SK-N-SH (cell line): ENCODE measurements around the gene COPS9. TPM values are rescaled to one million over a fixed set of nuclear protein-coding genes. Genes with fewer than 3 reads are reported as not detected.

ENCODE experiments used
- CTCF ChIA-PET: fragments of 300-600, 350-600 bp; formaldehyde crosslinking; extraction: SDS; loops from one replicate; lab custom pipeline; 2021; lab: Yijun Ruan, JAX
- POLR2A ChIA-PET: fragments of 350-600 bp; sonication (Branson Sonifier 250); formaldehyde crosslinking; extraction: SDS; loops from one replicate; lab custom pipeline; 2020; ENCODE audit warnings: antibody characterized with exemption, inconsistent platforms; lab: Yijun Ruan, JAX
- DNase-seq: peaks from one replicate; pipeline ENCODE4 v3.0.0; 2012
- H2AFZ ChIP-seq: fragments of 200-600 bp; sonication (generic); 2 replicates; pipeline ENCODE4 v1.8.1; 2016; ENCODE audit warnings: antibody characterized with exemption, mild to moderate bottlenecking, low read depth
- H3F3A ChIP-seq: fragments of 200-600 bp; sonication (generic); replicated peaks from 2 replicates; pipeline ENCODE3; 2016; ENCODE audit warnings: antibody characterized with exemption, mild to moderate bottlenecking; ENCODE audit not compliant: insufficient read depth
- H3K27ac ChIP-seq, 2 experiments: fragments of 200-500 bp in 1 of 2; fragments of 200-600 bp in 1 of 2; sonication (Bioruptor generic) in 1 of 2; sonication (generic), shearing (Covaris generic) in 1 of 2; 2 replicates each; pipeline versions ENCODE4 v1.5.1 to v1.6.1; 2014 to 2016; ENCODE audit warnings: low read depth in 2 of 2, inconsistent platforms in 1 of 2, low read length in 1 of 2, mild to moderate bottlenecking in 1 of 2, mixed read lengths in 1 of 2
- H3K27me3 ChIP-seq: fragments of 200-600 bp; sonication (generic), shearing (Covaris generic); 2 replicates; pipeline ENCODE4 v1.6.1; 2016; ENCODE audit warnings: mixed run types; ENCODE audit not compliant: insufficient read depth
- H3K36me3 ChIP-seq, 2 experiments: fragments of 200-500 bp in 1 of 2; fragments of 200-600 bp in 1 of 2; sonication (Bioruptor generic) in 1 of 2; sonication (generic) in 1 of 2; replicated peaks in 1 of 2; 2 replicates each; pipeline versions ENCODE3 to v1.5.1; 2014 to 2016; ENCODE audit warnings: low read length in 1 of 2, mild to moderate bottlenecking in 1 of 2; ENCODE audit not compliant: insufficient read depth in 2 of 2, control insufficient read depth in 1 of 2
- H3K4me1 ChIP-seq, 2 experiments: fragments of 200-500 bp in 1 of 2; fragments of 200-600 bp in 1 of 2; sonication (Bioruptor generic) in 1 of 2; sonication (generic), shearing (Covaris generic) in 1 of 2; 2 replicates each; pipeline versions ENCODE4 v1.5.1 to v1.6.1; 2014 to 2016; ENCODE audit warnings: low read depth in 1 of 2, low read length in 1 of 2, mixed run types in 1 of 2; ENCODE audit not compliant: insufficient read depth in 2 of 2, control insufficient read depth in 1 of 2
- H3K4me2 ChIP-seq: fragments of 200-600 bp; sonication (generic), shearing (Covaris generic); 2 replicates; pipeline ENCODE4 v1.6.1; 2017; ENCODE audit warnings: mixed run types
- H3K4me3 ChIP-seq, 2 experiments: fragments of 200-500 bp in 1 of 2; fragments of 200-600 bp in 1 of 2; sonication (Bioruptor generic) in 1 of 2; sonication (generic), shearing (Covaris generic) in 1 of 2; 2 replicates each; pipeline versions ENCODE4 v1.5.1 to v1.8.1; 2014 to 2016; ENCODE audit warnings: low read depth in 2 of 2, inconsistent platforms in 1 of 2, low read length in 1 of 2, mild to moderate bottlenecking in 1 of 2, mixed read lengths in 1 of 2, moderate library complexity in 1 of 2
- H3K79me2 ChIP-seq: fragments of 200-600 bp; sonication (generic); 2 replicates; pipeline ENCODE4 v1.8.1; 2017; ENCODE audit warnings: mild to moderate bottlenecking; ENCODE audit not compliant: insufficient read depth
- H3K9ac ChIP-seq: fragments of 200-600 bp; sonication (generic); 2 replicates; pipeline ENCODE4 v1.6.1; 2017; ENCODE audit warnings: mixed run types
- H3K9me2 ChIP-seq: fragments of 200-600 bp; sonication (generic); 2 replicates; pipeline ENCODE4 v1.6.1; 2017; ENCODE audit warnings: mixed run types
- H3K9me3 ChIP-seq: fragments of 200-600 bp; sonication (generic); 2 replicates; pipeline ENCODE4 v1.6.1; 2017; ENCODE audit warnings: mixed run types, mild to moderate bottlenecking, moderate library complexity
- H4K20me1 ChIP-seq: fragments of 200-600 bp; sonication (generic); 2 replicates; pipeline ENCODE4 v1.6.1; 2017; ENCODE audit warnings: mild to moderate bottlenecking, mixed run types; ENCODE audit not compliant: insufficient read depth
- CHD2 ChIP-seq: fragments of 150-350 bp; IDR thresholded peaks from 2 replicates; pipeline ENCODE4 v1.6.1; 2018; ENCODE audit warnings: low read length; ENCODE audit not compliant: partially characterized antibody
- ELF1 ChIP-seq: IDR thresholded peaks from 2 replicates; pipeline ENCODE4 v1.4.0; 2012
- EZH2phosphoT487 ChIP-seq: fragments of 200-600 bp; sonication (generic); IDR thresholded peaks from 2 replicates; pipeline ENCODE4 v1.6.1; 2017; ENCODE audit warnings: low read depth, mixed run types, mild to moderate bottlenecking, antibody characterized with exemption, moderate library complexity, borderline replicate concordance
- FOXM1 ChIP-seq: IDR thresholded peaks from 2 replicates; pipeline ENCODE4 v1.4.0; 2012; ENCODE audit warnings: low read depth, mild to moderate bottlenecking
- GATA2 ChIP-seq: sonication (generic); formaldehyde crosslinking; IDR thresholded peaks from 2 replicates; pipeline ENCODE4 v1.5.0; 2020; ENCODE audit warnings: mild to moderate bottlenecking, missing genetic modification reagents
- MAX ChIP-seq: IDR thresholded peaks from 2 replicates; pipeline ENCODE4 v1.4.0; 2012; ENCODE audit warnings: low read depth
- MXI1 ChIP-seq: IDR thresholded peaks from 2 replicates; pipeline ENCODE4 v1.6.1; 2012; ENCODE audit warnings: mild to moderate bottlenecking, low read depth, low read length, improper control_type of control experiment
- NRF1 ChIP-seq: IDR thresholded peaks from 2 replicates; pipeline ENCODE4 v1.6.1; 2012; ENCODE audit warnings: low read depth, mild to moderate bottlenecking, low read length
- POLR2AphosphoS5 ChIP-seq: IDR thresholded peaks from 2 replicates; pipeline ENCODE4 v1.6.1; 2012; ENCODE audit warnings: low read depth, low read length
- RFX5 ChIP-seq: IDR thresholded peaks from 2 replicates; pipeline ENCODE4 v1.6.1; 2012; ENCODE audit warnings: mild to moderate bottlenecking, improper control_type of control experiment, low read length
- RXRA ChIP-seq: IDR thresholded peaks from 2 replicates; pipeline ENCODE4 v1.4.0; 2012; ENCODE audit warnings: low read depth, mild to moderate bottlenecking, borderline replicate concordance
- TAF1 ChIP-seq: IDR thresholded peaks from 2 replicates; pipeline ENCODE4 v1.6.1; 2012; ENCODE audit warnings: low read depth, mild to moderate bottlenecking, low read length, moderate library complexity, borderline replicate concordance
- WGBS: methylation state at CpG from one replicate; pipeline ENCODE4 v1.1.6; 2017; ENCODE audit warnings: low lambda C conversion rate; 5-methylcytosine and 5-hydroxymethylcytosine counted together
- polyA plus RNA-seq, 3 experiments: library from polyadenylated mRNA; depleted of rRNA; stranded (reverse); fragments of >200 nt; gene quantifications; 2 replicates each; pipeline ENCODE4 v1.2.3, GENCODE V29; 2012
- TF ChIP-seq, protein P1 (sequence below): fragments of 200-600 bp; sonication (generic); IDR thresholded peaks from 2 replicates; pipeline ENCODE4 v1.6.1; 2017; ENCODE audit warnings: antibody characterized with exemption, mild to moderate bottlenecking, moderate library complexity

COPS9 gene
- polyA plus RNA-seq, 1 of the 3 experiments (the other 2 are of a cell fraction), result 717 TPM

GRCh38 chr2:240139011-240139441 is 2.9 kb upstream of the COPS9 start:
- H3K4me2 ChIP-seq, result no peak overlapping the region
- WGBS, result 90% methylated on average over 9 of the region's 15 CpGs
- H3K4me1 ChIP-seq, result peaks cover 11 to 18% of the 10 kb centered on the region in 2 experiments; a peak in 2 of 4 replicates
- no peak for DNase-seq
- H3K27me3 ChIP-seq, result no peaks in the 10 kb centered on the region; the same call in 1 of the 2 replicates
- H4K20me1 ChIP-seq, result peaks cover 9% of the 10 kb centered on the region
- H3K27ac ChIP-seq, result no peak overlapping the region
- H3K79me2 ChIP-seq, result peaks cover 25% of the 10 kb centered on the region
- no peaks in the 10 kb centered on the region for H3F3A ChIP-seq
- ChIA-PET CTCF (interaction anchor here (0.6 to 9.5 kb wide), 5 partner anchors 11 to 148 kb away, joined by 3 to 291 read pairs (median 3); no protein-coding TSS in a partner anchor), POLR2A (interaction anchor here (1.4 kb wide), 1 partner anchor 10 kb away, joined by 3 read pairs; no protein-coding TSS in a partner anchor)
- H3K9ac ChIP-seq, result no peak overlapping the region
- H3K9me2 ChIP-seq, result no peaks in the 10 kb centered on the region
- no peak for TF ChIP-seq MXI1
- no peak for TF ChIP-seq RXRA
- TF ChIP-seq EZH2phosphoT487, result no peak
- no peak for TF ChIP-seq GATA2 (CRISPR knock-in tag)
- no peak for TF ChIP-seq FOXM1
- TF ChIP-seq, protein P1, sequence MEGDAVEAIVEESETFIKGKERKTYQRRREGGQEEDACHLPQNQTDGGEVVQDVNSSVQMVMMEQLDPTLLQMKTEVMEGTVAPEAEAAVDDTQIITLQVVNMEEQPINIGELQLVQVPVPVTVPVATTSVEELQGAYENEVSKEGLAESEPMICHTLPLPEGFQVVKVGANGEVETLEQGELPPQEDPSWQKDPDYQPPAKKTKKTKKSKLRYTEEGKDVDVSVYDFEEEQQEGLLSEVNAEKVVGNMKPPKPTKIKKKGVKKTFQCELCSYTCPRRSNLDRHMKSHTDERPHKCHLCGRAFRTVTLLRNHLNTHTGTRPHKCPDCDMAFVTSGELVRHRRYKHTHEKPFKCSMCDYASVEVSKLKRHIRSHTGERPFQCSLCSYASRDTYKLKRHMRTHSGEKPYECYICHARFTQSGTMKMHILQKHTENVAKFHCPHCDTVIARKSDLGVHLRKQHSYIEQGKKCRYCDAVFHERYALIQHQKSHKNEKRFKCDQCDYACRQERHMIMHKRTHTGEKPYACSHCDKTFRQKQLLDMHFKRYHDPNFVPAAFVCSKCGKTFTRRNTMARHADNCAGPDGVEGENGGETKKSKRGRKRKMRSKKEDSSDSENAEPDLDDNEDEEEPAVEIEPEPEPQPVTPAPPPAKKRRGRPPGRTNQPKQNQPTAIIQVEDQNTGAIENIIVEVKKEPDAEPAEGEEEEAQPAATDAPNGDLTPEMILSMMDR, result no peak
- no peak for TF ChIP-seq ELF1
- no peak for TF ChIP-seq MAX
- no peak for TF ChIP-seq POLR2AphosphoS5
- H3K4me3 ChIP-seq, result no peak overlapping the region
- H3K36me3 ChIP-seq, result no peaks in the 10 kb centered on the region
- H2AFZ ChIP-seq, result no peak overlapping the region
- H3K9me3 ChIP-seq, result no peaks in the 10 kb centered on the region

GRCh38 chr2:240138254-240138984 is 2.3 kb upstream of the COPS9 start:
- peaks cover 11 to 18% of the 10 kb centered on the region in 2 experiments; a peak in 2 of 4 replicates for H3K4me1 ChIP-seq
- CTCF ChIA-PET, result interaction anchor here (0.6 to 9.5 kb wide), 6 partner anchors 12 to 147 kb away, joined by 3 to 291 read pairs (median 4); no protein-coding TSS in a partner anchor
- no peak overlapping the region for H3K27ac ChIP-seq
- peaks cover 31% of the 10 kb centered on the region for H3K79me2 ChIP-seq
- H4K20me1 ChIP-seq, result peaks cover 12% of the 10 kb centered on the region
- H3K36me3 ChIP-seq, result peaks cover 0 to 6% of the 10 kb centered on the region in 2 experiments
- POLR2A ChIA-PET, result interaction anchor here (1.4 kb wide), 1 partner anchor 9 kb away, joined by 3 read pairs; no protein-coding TSS in a partner anchor
- DNase-seq, result no peak
- no peak overlapping the region for H3K4me2 ChIP-seq
- no peak for TF ChIP-seq RFX5
- no peak for TF ChIP-seq TAF1
- TF ChIP-seq CHD2, result no peak
- TF ChIP-seq POLR2AphosphoS5, result no peak
- no peak for TF ChIP-seq NRF1
- H3K27me3 ChIP-seq, result no peaks in the 10 kb centered on the region; the same call in 1 of the 2 replicates
- H3K4me3 ChIP-seq, result no peak overlapping the region
- no peaks in the 10 kb centered on the region for H3F3A ChIP-seq
- no peak overlapping the region for H3K9ac ChIP-seq
- H2AFZ ChIP-seq, result no peak overlapping the region
- no peaks in the 10 kb centered on the region for H3K9me3 ChIP-seq
- 100% methylated on average over 2 of the region's 9 CpGs for WGBS
- no peaks in the 10 kb centered on the region for H3K9me2 ChIP-seq
